CD4-positive, alpha-beta memory T cell (primary cell): ENCODE data around the gene SNAPIN. TPM values are rescaled to one million over a fixed set of nuclear protein-coding genes. Genes with fewer than 3 reads are reported as not detected.
"Not testable (repeated sequence)": the region's sequence is repeated elsewhere in the genome, so short reads cannot be mapped to it uniquely, and the experiment has no call there.

Experiments
- CTCF ChIA-PET: fragments of 350-600 bp; sonication (Branson Sonifier 250); formaldehyde crosslinking; loops from one replicate; lab custom pipeline; 2021; ENCODE audit warnings: inconsistent platforms; ENCODE audit not compliant: partially characterized antibody; lab: Charles Lee
- POLR2A ChIA-PET: fragments of 350-600 bp; sonication (Branson Sonifier 250); formaldehyde crosslinking; loops from one replicate; lab custom pipeline; 2021; ENCODE audit not compliant: partially characterized antibody; lab: Charles Lee
- DNase-seq, 5 donors: peaks; one replicate each; pipeline versions ENCODE4 v3.0.0 to v3.0.0-alpha.2; 2020 to 2022; ENCODE audit warnings: mixed read lengths in 1 of 5
- H3K27ac ChIP-seq: one replicate; pipeline ENCODE4 v1.7.0; 2013; ENCODE audit warnings: low read depth, low read length
- H3K27me3 ChIP-seq: 2 replicates; pipeline ENCODE4 v1.7.0; 2013; ENCODE audit warnings: mild to moderate bottlenecking, low read length, moderate library complexity; ENCODE audit not compliant: insufficient read depth
- H3K36me3 ChIP-seq: 2 replicates; pipeline ENCODE4 v1.7.0; 2013; ENCODE audit warnings: mild to moderate bottlenecking, low read length, moderate library complexity; ENCODE audit not compliant: insufficient read depth
- H3K4me1 ChIP-seq: 2 replicates; pipeline ENCODE4 v1.7.0; 2013; ENCODE audit warnings: mild to moderate bottlenecking, low read length, moderate library complexity; ENCODE audit not compliant: insufficient read depth
- H3K4me3 ChIP-seq, 2 donors: one replicate each; pipeline ENCODE4 v1.7.0; 2013; ENCODE audit warnings: low read length in 2 of 2, mild to moderate bottlenecking in 1 of 2
- H3K9me3 ChIP-seq, 2 donors: one replicate each; pipeline ENCODE4 v1.7.0; 2013; ENCODE audit warnings: low read length in 2 of 2, control low read depth in 1 of 2; ENCODE audit not compliant: control insufficient read depth in 1 of 2
- H3K27ac Mint-ChIP-seq, 7 donors: one replicate each; pipeline ENCODE4 v1.8.0; 2020 to 2021; ENCODE audit warnings: mixed read lengths in 7 of 7, mild to moderate bottlenecking in 6 of 7, inconsistent platforms in 3 of 7, moderate library complexity in 3 of 7
- H3K27me3 Mint-ChIP-seq, 2 donors: one replicate each; pipeline ENCODE4 v1.8.0; 2020 to 2021; ENCODE audit warnings: mixed read lengths in 2 of 2
- H3K36me3 Mint-ChIP-seq, 2 donors: one replicate each; pipeline ENCODE4 v1.8.0; 2020 to 2021; ENCODE audit warnings: mixed read lengths in 2 of 2, inconsistent platforms in 1 of 2, mild to moderate bottlenecking in 1 of 2
- H3K4me1 Mint-ChIP-seq, 4 donors: one replicate each; pipeline ENCODE4 v1.8.0; 2020 to 2021; ENCODE audit warnings: mixed read lengths in 4 of 4, mild to moderate bottlenecking in 1 of 4
- H3K4me3 Mint-ChIP-seq, 8 donors: one replicate each; pipeline ENCODE4 v1.8.0; 2020 to 2021; ENCODE audit warnings: mixed read lengths in 8 of 8, mild to moderate bottlenecking in 7 of 8, moderate library complexity in 6 of 8, inconsistent platforms in 3 of 8
- H3K9me3 Mint-ChIP-seq, 8 donors: one replicate each; pipeline ENCODE4 v1.8.0; 2020 to 2021; ENCODE audit warnings: mixed read lengths in 8 of 8, mild to moderate bottlenecking in 5 of 8, inconsistent platforms in 3 of 8, moderate library complexity in 1 of 8
- intact Hi-C: fragments of 100-400 bp; cut with micrococcal nuclease; formaldehyde crosslinking; loops from one replicate; pipeline ENCODE4 v1.15.1; 2023
- polyA plus RNA-seq, 2 donors: library from polyadenylated mRNA; unstranded; fragments of 300-500 nt; fragmentation: Illumina TruSeq; gene quantifications; one replicate each; pipeline ENCODE4 v1.2.3, GENCODE V29; 2021
- total RNA-seq, 2 experiments: library from RNA; stranded (reverse); gene quantifications; one replicate each; pipeline ENCODE4 v1.2.3, GENCODE V29; 2021

SNAPIN gene
- total and polyA plus RNA-seq, 4 experiments from 2014 or later, result 26.4 to 85.6 (median 51.3) TPM

GRCh38 chr1:153662269-153662668, 3.8 kb downstream of the SNAPIN start:
- H3K4me1 Mint-ChIP-seq, result peaks cover 7 to 18% (median 13%) of the 10 kb centered on the region in 4 donors
- H3K27ac ChIP-seq, result no peak overlapping the region
- no peaks in the 10 kb centered on the region for H3K9me3 ChIP-seq
- POLR2A ChIA-PET, result interaction anchor here (1.7 kb wide), 1 partner anchor 65 kb away, joined by 4 read pairs; the partner anchor contains the start of gene INTS3
- H3K36me3 ChIP-seq, result peaks cover 65% of the 10 kb centered on the region
- no peak for DNase-seq
- intact Hi-C loops, result no loop called here
- CTCF ChIA-PET, result no interaction called here
- peaks cover 53 to 61% of the 10 kb centered on the region in 2 donors for H3K36me3 Mint-ChIP-seq
- H3K9me3 Mint-ChIP-seq, result no peaks in the 10 kb centered on the region
- H3K4me3 ChIP-seq, result no peak overlapping the region
- H3K27me3 ChIP-seq, result no peaks in the 10 kb centered on the region
- H3K27ac Mint-ChIP-seq, result peak overlapping the region in 3 of 7 donors; percentile 11 to 87 (median 22)
- H3K4me3 Mint-ChIP-seq, result no peak overlapping the region
- peaks cover 19% of the 10 kb centered on the region for H3K4me1 ChIP-seq
- H3K27me3 Mint-ChIP-seq, result no peaks in the 10 kb centered on the region

- Mint-ChIP-seq H3K4me3 (no peak overlapping the region), H3K9me3 (no peaks in the 10 kb centered on the region), H3K27me3 (no peaks in the 10 kb centered on the region), H3K36me3 (peaks cover 62 to 70% of the 10 kb centered on the region in 2 donors), H3K27ac (no peak overlapping the region), H3K4me1 (peaks cover 9 to 26% (median 16%) of the 10 kb centered on the region in 4 donors)
- peaks cover 74% of the 10 kb centered on the region for H3K36me3 ChIP-seq
- no peak overlapping the region for H3K27ac ChIP-seq
- H3K27me3 ChIP-seq, result no peaks in the 10 kb centered on the region
- H3K4me3 ChIP-seq, result no peak overlapping the region
- DNase-seq, result no peak
- ChIA-PET POLR2A (no interaction called here), CTCF (no interaction called here)
- peaks cover 16% of the 10 kb centered on the region for H3K4me1 ChIP-seq
- intact Hi-C loops, result no loop called here
- H3K9me3 ChIP-seq, result no peaks in the 10 kb centered on the region
Observed at GRCh38 chr1:153663211-153663610, 4.7 kb downstream of the SNAPIN start.

GRCh38 chr1:153667439-153667838, 8.9 kb downstream of the SNAPIN start:
- CTCF ChIA-PET, result interaction anchor here (0.9 kb wide), 1 partner anchor 156 kb away, joined by 3 read pairs; no protein-coding TSS in a partner anchor
- intact Hi-C loops, result no loop called here
- H3K36me3 Mint-ChIP-seq, result peaks cover 54 to 63% of the 10 kb centered on the region in 2 donors
- H3K27ac ChIP-seq, result peak overlapping the region; percentile 6
- H3K4me3 ChIP-seq, result no peak overlapping the region
- H3K4me3 Mint-ChIP-seq, result no peak overlapping the region
- H3K27ac Mint-ChIP-seq, result peak overlapping the region in 2 of 7 donors; percentile 68 to 72
- DNase-seq, result no peak
- no peaks in the 10 kb centered on the region for H3K9me3 ChIP-seq
- peaks cover 11 to 15% (median 13%) of the 10 kb centered on the region in 4 donors for H3K4me1 Mint-ChIP-seq
- H3K27me3 Mint-ChIP-seq, result no peaks in the 10 kb centered on the region
- no peaks in the 10 kb centered on the region for H3K27me3 ChIP-seq
- H3K36me3 ChIP-seq, result peaks cover 70% of the 10 kb centered on the region
- H3K9me3 Mint-ChIP-seq, result no peaks in the 10 kb centered on the region
- peaks cover 26% of the 10 kb centered on the region for H3K4me1 ChIP-seq
- POLR2A ChIA-PET, result interaction anchor here (1.1 to 2.2 kb wide), 2 partner anchors 9 to 33 kb away, joined by 5 read pairs; partner anchors contain the start of genes CHTOP and SNAPIN

- H3K36me3 ChIP-seq, result peaks cover 58% of the 10 kb centered on the region
- intact Hi-C loops, H3K27ac ChIP-seq, DNase-seq, H3K27me3 ChIP-seq, H3K27me3 Mint-ChIP-seq, H3K9me3 Mint-ChIP-seq, H3K4me3 ChIP-seq, H3K9me3 ChIP-seq: not testable (repeated sequence)
- ChIA-PET POLR2A (interaction anchor here (0.7 to 2.2 kb wide), 3 partner anchors 10 to 136 kb away, joined by 3 to 7 read pairs (median 5); partner anchors contain the start of genes CHTOP and SNAPIN), CTCF (interaction anchor here (1.1 kb wide), 1 partner anchor 9 kb away, joined by 3 read pairs; no protein-coding TSS in a partner anchor)
- Mint-ChIP-seq H3K27ac (peak overlapping the region in 5 of 7 donors; percentile 32 to 68 (median 64)), H3K4me3 (peak overlapping the region in 6 of 8 donors; percentile 61 to 73 (median 69)), H3K36me3 (peaks cover 48 to 51% of the 10 kb centered on the region in 2 donors), H3K4me1 (peaks cover 11 to 16% (median 13%) of the 10 kb centered on the region in 4 donors)
- H3K4me1 ChIP-seq, result peaks cover 26% of the 10 kb centered on the region
Observed at GRCh38 chr1:153668672-153669071, 10.2 kb downstream of the SNAPIN start.

GRCh38 chr1:153669606-153670005, 11.1 kb downstream of the SNAPIN start:
- peak overlapping the region in 1 of 7 donors; percentile 83 for H3K27ac Mint-ChIP-seq
- CTCF ChIA-PET, result interaction anchor here (1.1 kb wide), 1 partner anchor 8 kb away, joined by 3 read pairs; no protein-coding TSS in a partner anchor

GRCh38 chr1:153670257-153670858, 11.9 kb downstream of the SNAPIN start:
- H3K9me3 Mint-ChIP-seq, result no peaks in the 10 kb centered on the region
- peaks cover 26% of the 10 kb centered on the region for H3K4me1 ChIP-seq
- POLR2A ChIA-PET, result interaction anchor here (0.5 to 3.4 kb wide), 9 partner anchors 11 to 321 kb away, joined by 3 to 37 read pairs (median 6); partner anchors contain the start of genes CHTOP, INTS3, RPS27 and SNAPIN
- intact Hi-C loops, result loop anchor here (2.0 kb wide), 3 partner anchors 138 to 938 kb away; partner anchors contain the start of genes ADAR and GATAD2B
- no peaks in the 10 kb centered on the region for H3K27me3 Mint-ChIP-seq
- peaks cover 11 to 16% (median 13%) of the 10 kb centered on the region in 4 donors for H3K4me1 Mint-ChIP-seq
- CTCF ChIA-PET, result no interaction called here
- H3K27ac Mint-ChIP-seq, result no peak overlapping the region
- no peak for DNase-seq
- no peaks in the 10 kb centered on the region for H3K9me3 ChIP-seq
- H3K36me3 Mint-ChIP-seq, result peaks cover 32 to 36% of the 10 kb centered on the region in 2 donors
- H3K27ac ChIP-seq, result peak overlapping the region; percentile 90
- H3K27me3 ChIP-seq, result no peaks in the 10 kb centered on the region
- H3K36me3 ChIP-seq, result peaks cover 41% of the 10 kb centered on the region
- H3K4me3 ChIP-seq, result peak overlapping the region; percentile 72 to 93
- H3K4me3 Mint-ChIP-seq, result no peak overlapping the region

More at GRCh38 chr1:153669606-153670005, 11.1 kb downstream of the SNAPIN start:
- POLR2A ChIA-PET, result interaction anchor here (1.2 to 3.4 kb wide), 4 partner anchors 10 to 36 kb away, joined by 5 to 37 read pairs (median 10); partner anchors contain the start of genes CHTOP and SNAPIN
- no peaks in the 10 kb centered on the region for H3K9me3 ChIP-seq
- H3K27ac ChIP-seq, result peak overlapping the region; percentile 90
- Mint-ChIP-seq H3K9me3 (no peaks in the 10 kb centered on the region), H3K4me3 (no peak overlapping the region), H3K36me3 (peaks cover 40 to 44% of the 10 kb centered on the region in 2 donors), H3K4me1 (peaks cover 11 to 16% (median 13%) of the 10 kb centered on the region in 4 donors), H3K27me3 (no peaks in the 10 kb centered on the region)
- intact Hi-C loops, result loop anchor here (2.0 kb wide), 3 partner anchors 137 to 939 kb away; partner anchors contain the start of genes ADAR and GATAD2B
- H3K36me3 ChIP-seq, result peaks cover 49% of the 10 kb centered on the region
- H3K4me3 ChIP-seq, result peak overlapping the region in 1 of 2 donors; percentile 72
- no peak for DNase-seq
- no peaks in the 10 kb centered on the region for H3K27me3 ChIP-seq
- peaks cover 26% of the 10 kb centered on the region for H3K4me1 ChIP-seq
